Ishikawa (cell line): ENCODE results near the gene AP2M1.

ENCODE experiments used
- CEBPB ChIP-seq: IDR thresholded peaks from 2 replicates; pipeline ENCODE4 v1.6.1; 2012
- CREB1 ChIP-seq: IDR thresholded peaks from 2 replicates; pipeline ENCODE4 v1.6.1; 2012; ENCODE audit warnings: low read depth
- EP300 ChIP-seq: IDR thresholded peaks from 2 replicates; pipeline ENCODE4 v1.6.1; 2012; ENCODE audit warnings: borderline replicate concordance
- FOXM1 ChIP-seq: IDR thresholded peaks from 2 replicates; pipeline ENCODE4 v1.6.1; 2012; ENCODE audit warnings: low read depth, borderline replicate concordance
- MAX ChIP-seq: IDR thresholded peaks from 2 replicates; pipeline ENCODE4 v1.6.1; 2012
- RAD21 ChIP-seq: IDR thresholded peaks from 2 replicates; pipeline ENCODE4 v1.6.1; 2012; ENCODE audit warnings: low read depth
- REST ChIP-seq: IDR thresholded peaks from 2 replicates; pipeline ENCODE4 v1.6.1; 2012; ENCODE audit warnings: low read depth, mild to moderate bottlenecking
- TCF12 ChIP-seq: IDR thresholded peaks from 2 replicates; pipeline ENCODE4 v1.6.1; 2012; ENCODE audit warnings: low read depth
- YY1 ChIP-seq: IDR thresholded peaks from 2 replicates; pipeline ENCODE4 v1.6.1; 2012; ENCODE audit warnings: low read depth
- ZBTB7A ChIP-seq: IDR thresholded peaks from 2 replicates; pipeline ENCODE4 v1.6.1; 2012; ENCODE audit warnings: low read depth

GRCh38 chr3:184230603-184231528, 56.2 kb downstream of the AP2M1 start:
- no peak for TF ChIP-seq CEBPB
- no peak for TF ChIP-seq FOXM1
- TF ChIP-seq CREB1 = no peak
- TF ChIP-seq TCF12 = 0 out of 2 replicates have a peak, but pooled peaks have one; percentile 26
- no peak for TF ChIP-seq REST
- TF ChIP-seq EP300 = no peak
- TF ChIP-seq MAX = peak; percentile 38; the same call in 1 of the 2 replicates
- no peak for TF ChIP-seq YY1
- TF ChIP-seq RAD21 = no peak
- no peak for TF ChIP-seq ZBTB7A
